Hepatic stellate cell (primary cell): Measurements from ENCODE around the gene ATAD1.
"Not testable (repeated sequence)": the region's sequence is repeated elsewhere in the genome, so short reads cannot be mapped to it uniquely, and the experiment has no call there.

ENCODE experiments used
- DNase-seq: peaks from one replicate; pipeline ENCODE4 v3.0.0; 2011; ENCODE audit warnings: low spot score

The ATAD1 gene

DNA sequence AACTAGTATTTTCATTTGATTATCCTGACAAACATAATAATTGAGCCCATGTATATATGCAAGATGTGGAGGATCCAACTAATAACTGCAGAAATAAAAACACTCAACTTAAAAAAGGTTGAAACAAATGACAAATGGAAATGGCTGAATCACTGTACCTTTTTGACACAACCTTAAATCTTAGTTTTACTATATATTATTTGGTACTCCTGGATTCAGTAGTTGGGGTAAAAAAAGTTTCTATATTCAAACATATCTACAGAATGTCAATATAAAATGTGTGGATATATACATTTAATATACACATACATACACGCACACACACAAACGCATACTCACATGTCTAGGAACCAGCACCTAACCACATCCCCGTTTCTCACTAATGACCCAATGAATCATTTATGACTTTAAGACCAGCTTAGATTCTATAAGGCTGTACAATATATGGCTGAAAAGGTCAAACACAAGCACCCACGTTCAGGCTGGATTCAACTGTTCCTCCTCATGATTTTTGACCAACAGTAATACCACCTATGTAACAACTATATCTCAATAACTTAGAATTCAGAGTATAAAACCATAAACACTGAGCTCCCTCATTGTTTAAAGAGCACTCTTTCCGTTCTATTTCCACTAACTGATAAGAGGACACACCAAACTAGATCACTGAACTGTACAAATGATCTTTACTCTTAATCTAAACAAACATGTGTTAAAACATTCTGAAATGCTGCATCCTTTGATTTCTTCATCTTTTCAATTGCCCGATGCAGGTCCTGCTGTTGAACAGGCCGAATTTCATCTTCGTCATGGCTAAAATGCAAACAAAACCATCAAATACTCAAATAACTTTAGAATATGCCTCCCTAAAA is 63.8 kb downstream of the ATAD1 start:
- no peak for DNase-seq

DNA sequence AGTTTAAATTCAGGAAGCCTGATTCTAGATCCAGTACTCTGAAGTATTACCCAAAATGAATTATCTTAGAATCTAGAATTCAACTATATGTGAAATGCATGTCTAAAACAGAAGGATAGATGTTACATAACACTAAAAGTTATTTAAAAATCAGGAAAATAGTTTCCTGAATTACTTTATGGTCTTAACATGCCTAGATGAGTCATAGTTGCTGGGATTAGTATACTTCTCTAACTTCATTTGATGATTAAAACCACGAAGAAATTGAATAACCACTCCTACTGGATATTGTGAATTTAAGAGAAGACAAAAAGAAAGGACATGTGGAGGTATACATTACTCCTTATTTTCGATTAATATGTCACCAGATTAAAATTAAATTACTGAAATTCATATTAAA is 65.5 kb downstream of the ATAD1 start:
- DNase-seq, result peak; percentile 21

DNA sequence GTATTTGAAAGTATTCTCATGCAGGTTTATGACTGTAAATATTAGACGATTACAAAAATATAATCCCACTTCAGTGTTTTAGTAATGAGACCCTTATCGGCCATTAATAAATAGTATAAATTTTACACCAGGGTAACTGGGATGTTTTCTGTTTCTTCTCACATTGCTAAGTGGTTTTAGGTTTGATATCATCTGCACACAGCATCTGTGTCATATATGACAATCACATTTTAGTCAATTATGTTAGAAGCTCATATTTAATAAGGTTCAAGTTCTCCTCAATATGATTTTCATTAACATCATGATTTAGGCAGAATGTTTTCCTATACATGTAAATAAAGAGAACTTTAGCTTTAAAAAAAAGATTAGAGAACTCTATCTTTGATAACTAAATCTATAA is 66.8 kb downstream of the ATAD1 start:
- no peak for DNase-seq

DNA sequence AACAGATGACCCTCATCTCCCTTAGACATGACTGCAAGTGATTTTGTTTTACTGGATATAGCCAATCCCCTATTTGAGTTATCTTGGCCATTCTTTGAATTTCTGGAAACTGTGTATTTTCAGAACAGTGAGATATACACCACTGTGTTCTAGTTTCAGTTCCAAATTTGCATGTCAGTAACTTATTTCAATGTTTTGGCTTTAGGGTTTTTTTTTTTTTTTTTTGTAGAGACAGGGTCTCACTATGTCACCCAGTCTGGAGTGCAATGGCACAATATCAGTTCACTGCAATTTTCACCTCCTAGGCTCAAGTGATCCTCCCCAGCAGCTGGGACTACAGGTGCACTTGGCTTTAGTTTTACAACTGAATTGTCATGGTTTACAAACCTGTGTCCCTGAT is 67.2 kb downstream of the ATAD1 start:
- DNase-seq, result no peak

DNA sequence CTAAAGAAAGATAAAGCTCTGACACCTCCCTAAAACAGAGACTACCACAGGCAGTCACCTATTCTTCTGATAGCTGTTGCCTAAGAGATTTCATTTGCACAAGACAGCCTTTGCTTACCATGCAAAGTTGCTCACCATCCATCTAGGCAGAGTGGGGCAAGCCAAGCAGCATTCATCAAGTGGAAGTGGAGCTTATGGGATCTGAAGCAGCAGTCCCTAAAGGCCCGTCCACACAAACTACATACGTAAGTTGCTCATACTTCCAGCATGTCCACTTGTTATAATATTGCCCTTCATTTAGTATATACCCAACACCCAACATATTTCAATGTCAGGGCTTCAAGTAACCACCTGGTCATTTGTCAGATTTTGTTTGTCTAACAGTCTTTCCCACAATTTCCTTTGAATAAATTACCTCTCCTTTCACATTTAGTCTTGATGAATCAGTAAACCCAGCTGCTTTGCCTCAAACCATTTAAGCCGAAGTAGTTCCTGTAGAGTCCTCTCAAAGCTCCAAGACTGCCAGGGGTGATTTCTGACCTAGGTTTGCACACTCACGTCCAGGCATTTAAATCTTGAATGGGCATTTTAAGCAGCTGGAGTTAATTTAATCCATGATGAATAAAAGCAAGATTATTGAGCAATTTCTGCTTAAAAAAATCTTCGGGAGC is 67.9 kb downstream of the ATAD1 start:
- no peak for DNase-seq

DNA sequence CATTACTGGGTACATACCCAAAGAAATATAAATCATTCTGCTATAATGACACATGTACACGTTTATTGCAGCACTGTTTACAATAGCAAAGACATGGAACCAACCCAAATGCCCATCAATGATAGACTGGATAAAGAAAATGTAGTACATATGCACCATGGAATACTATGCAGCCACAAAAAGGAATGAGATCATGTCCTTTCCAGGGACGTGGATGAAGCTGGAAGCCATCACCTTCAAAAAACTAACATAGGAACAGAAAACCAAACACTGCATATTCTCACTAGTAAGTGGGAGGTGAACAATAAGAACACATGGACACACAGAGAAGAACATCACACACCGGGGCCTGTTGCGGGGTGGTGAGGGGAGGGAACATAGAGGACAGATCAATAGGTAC is 69.8 kb downstream of the ATAD1 start:
- DNase-seq, result not testable (repeated sequence)

- DNase-seq, result no peak
Measured at GRCh38 chr10:87746911-87747310, 71.1 kb downstream of the ATAD1 start.

- no peak for DNase-seq
Measured at GRCh38 chr10:87744606-87745005, 73.4 kb downstream of the ATAD1 start.

DNA sequence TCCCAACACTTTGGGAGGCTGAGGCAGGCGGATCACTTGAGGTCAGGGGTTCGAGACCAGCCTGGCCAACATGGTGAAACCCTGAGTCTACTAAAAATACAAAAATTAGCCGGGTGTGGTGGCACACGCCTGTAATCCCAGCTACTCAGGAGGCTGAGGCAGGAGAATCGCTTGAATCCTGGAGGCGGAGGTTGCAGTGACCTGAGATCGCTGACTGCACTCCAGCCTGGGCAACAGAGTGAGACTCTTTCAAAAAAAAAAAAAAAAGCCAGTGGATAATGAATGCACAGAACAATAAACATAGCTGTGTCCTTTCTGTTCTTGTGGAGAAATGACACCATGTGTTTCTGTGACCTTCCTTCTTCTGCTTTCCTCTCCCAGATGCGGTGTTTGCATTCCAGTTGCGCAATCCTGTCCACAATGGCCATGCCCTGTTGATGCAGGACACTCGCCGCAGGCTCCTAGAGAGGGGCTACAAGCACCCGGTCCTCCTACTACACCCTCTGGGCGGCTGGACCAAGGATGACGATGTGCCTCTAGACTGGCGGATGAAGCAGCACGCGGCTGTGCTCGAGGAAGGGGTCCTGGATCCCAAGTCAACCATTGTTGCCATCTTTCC is 74.9 kb downstream of the ATAD1 start:
- not testable (repeated sequence) for DNase-seq

- DNase-seq, result peak; percentile 5
Measured at GRCh38 chr10:87740254-87740655, 77.8 kb downstream of the ATAD1 start.

GRCh38 chr10:87739703-87740102 is 78.3 kb downstream of the ATAD1 start:
- no peak for DNase-seq

- not testable (repeated sequence) for DNase-seq
Measured at GRCh38 chr10:87738253-87738652, 79.8 kb downstream of the ATAD1 start.

DNA sequence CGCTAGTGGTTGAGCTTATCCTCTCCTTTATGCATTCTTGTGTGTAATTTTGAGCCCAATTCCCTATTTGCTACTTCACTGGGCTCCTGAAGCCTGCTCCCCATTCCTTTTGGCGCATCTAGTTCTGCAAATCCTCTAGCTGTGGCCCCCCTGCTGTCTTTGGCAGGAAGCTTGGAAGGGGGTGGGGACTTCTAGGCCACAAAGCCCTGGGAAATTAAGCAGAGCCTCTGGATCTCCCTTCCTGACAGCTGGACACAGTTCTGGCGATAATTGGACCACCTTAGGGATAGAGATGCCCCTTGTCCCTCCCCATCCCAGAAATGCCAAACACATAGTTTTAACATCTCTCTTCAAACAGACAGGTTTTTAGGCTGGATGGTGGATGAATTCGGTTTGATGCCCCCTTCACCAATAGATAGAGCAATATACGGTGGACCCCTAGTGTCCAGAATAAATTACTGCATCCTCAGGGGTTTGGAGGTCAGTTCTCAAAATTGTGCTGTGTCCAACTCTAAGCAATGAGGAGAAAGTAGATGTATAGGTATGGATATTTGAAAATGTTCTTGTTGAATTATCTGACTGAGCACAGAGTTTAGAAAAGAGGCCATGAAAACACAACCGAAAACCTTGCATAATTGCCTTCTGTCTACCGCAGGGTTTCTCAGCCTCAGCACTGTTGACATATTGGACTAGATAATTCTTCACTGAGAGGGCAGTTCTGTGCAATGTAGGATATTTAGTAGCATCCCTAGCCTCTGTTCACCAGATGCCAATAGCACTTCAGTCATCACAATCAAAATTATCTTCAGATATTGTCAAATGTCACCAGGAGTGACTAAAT is 82.8 kb downstream of the ATAD1 start:
- DNase-seq, result peak; percentile 39

DNA sequence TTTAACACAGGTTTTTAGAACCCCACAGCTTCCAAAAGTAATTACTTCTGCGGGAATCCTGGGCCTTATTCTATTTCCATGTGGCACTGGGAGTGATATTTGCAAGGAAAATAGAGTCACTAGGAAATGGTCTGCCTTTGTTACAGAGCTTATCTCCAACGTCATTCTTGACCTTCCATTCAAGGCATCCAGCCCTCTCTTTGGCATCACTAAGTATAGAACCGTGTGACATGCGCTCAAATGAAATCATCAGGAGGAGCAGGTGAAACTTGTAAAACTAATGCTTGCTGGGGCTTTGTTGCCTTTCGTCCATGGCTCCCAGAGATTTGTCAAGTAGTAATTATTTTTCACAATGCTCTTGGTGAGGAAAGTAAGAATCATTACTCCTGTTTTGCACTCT is 84.9 kb downstream of the ATAD1 start:
- no peak for DNase-seq

- no peak for DNase-seq
Measured at GRCh38 chr10:87729940-87730339, 88.1 kb downstream of the ATAD1 start.

DNA sequence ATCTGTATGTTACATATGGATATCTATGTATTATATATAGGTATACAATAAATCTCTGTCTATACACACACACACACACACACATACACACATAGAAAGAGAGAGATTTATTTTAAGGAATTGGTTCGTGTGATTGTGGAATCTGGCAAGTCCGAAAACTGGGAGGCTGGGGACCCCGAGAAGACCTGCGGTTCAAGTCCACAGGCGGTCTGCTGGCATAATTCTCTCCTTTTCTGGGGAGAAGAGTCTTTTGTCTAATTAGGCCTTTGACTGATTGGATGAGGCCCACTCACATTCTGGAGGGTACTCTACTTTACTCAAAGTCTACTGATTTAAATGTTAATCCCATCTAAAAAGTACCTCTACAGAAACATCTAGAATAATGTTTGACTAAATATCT is 93.2 kb downstream of the ATAD1 start:
- no peak for DNase-seq

DNA sequence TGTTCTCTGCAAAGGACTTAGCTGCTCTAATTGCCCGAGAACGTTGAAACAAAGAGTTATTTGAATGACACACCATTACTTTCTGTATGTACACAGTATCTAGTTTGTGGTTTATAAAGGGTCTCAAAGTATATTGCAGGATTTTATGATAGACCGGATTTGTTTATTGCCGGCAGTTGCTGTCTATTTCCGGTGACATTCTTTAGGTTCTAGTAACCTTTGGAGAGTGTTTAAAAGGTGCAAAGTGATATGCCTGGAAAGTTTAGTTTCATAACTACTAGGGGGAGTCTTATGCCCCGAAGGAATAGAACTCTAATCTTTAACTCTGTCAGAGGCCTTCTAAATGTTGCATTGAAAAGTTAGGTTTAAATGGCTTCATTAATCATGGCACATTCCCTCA is 94.5 kb downstream of the ATAD1 start:
- DNase-seq, result no peak

- no peak for DNase-seq
Measured at GRCh38 chr10:87722716-87723115, 95.3 kb downstream of the ATAD1 start.

GRCh38 chr10:87721781-87722180 is 96.2 kb downstream of the ATAD1 start:
- no peak for DNase-seq

GRCh38 chr10:87720665-87721064 is 97.4 kb downstream of the ATAD1 start:
- no peak for DNase-seq

- no peak for DNase-seq
Measured at GRCh38 chr10:87716348-87716670, 101.7 kb downstream of the ATAD1 start.
